ENCODE measurements around the gene ATP6V1G2.

The ATP6V1G2 gene

GRCh38 chr6:31546958-31547726, 734 bp upstream of the ATP6V1G2 start, which contains the start of gene NFKBIL1:
Gene NFKBIL1 (plus strand): TSS chr6:31547608. CDS start chr6:31547695, 87 bp downstream.
- TF ChIP-seq CTCF (conservative IDR thresholded peaks at IDR 0.05; ENCODE audit: control insufficient read depth, insufficient read depth, low read depth, low read length) = no peak
- peak within 1 kb of the TSS; percentile 41 for H3K4me3 ChIP-seq (ENCODE audit: control insufficient read depth, low read depth, low read length)
- DNase-seq (ENCODE audit: low read depth) = peak; percentile 98

GRCh38 chr6:31545291-31545690, 1.1 kb downstream of the ATP6V1G2 start:
- DNase-seq (ENCODE audit: low read depth) = no peak
- no peak for TF ChIP-seq CTCF (conservative IDR thresholded peaks at IDR 0.05; ENCODE audit: control insufficient read depth, insufficient read depth, low read depth, low read length)
- H3K4me3 ChIP-seq (ENCODE audit: control insufficient read depth, low read depth, low read length) = no peak overlapping the region

GRCh38 chr6:31544676-31545075, 1.7 kb downstream of the ATP6V1G2 start:
- no peak for TF ChIP-seq CTCF (conservative IDR thresholded peaks at IDR 0.05; ENCODE audit: control insufficient read depth, insufficient read depth, low read depth, low read length)
- no peak overlapping the region for H3K4me3 ChIP-seq (ENCODE audit: control insufficient read depth, low read depth, low read length)
- DNase-seq (ENCODE audit: low read depth) = no peak

GRCh38 chr6:31543639-31544038, 2.8 kb downstream of the ATP6V1G2 start:
- DNase-seq (ENCODE audit: low read depth) = no peak
- TF ChIP-seq CTCF (conservative IDR thresholded peaks at IDR 0.05; ENCODE audit: control insufficient read depth, insufficient read depth, low read depth, low read length) = no peak
- no peak overlapping the region for H3K4me3 ChIP-seq (ENCODE audit: control insufficient read depth, low read depth, low read length)

- peak within 1 kb of the TSS; percentile 100 for H3K4me3 ChIP-seq (ENCODE audit: control insufficient read depth, low read depth, low read length)
- peak; percentile 97 for DNase-seq (ENCODE audit: low read depth)
- no peak for TF ChIP-seq CTCF (conservative IDR thresholded peaks at IDR 0.05; ENCODE audit: control insufficient read depth, insufficient read depth, low read depth, low read length)
Observed at GRCh38 chr6:31541658-31542521, 4.5 kb downstream of the ATP6V1G2 start, which contains the start of gene DDX39B. Gene DDX39B (minus strand): TSS chr6:31542003. CDS start chr6:31540532, 1,471 bp downstream.

GRCh38 chr6:31541059-31541657, 5.2 kb downstream of the ATP6V1G2 start:
- TF ChIP-seq CTCF (conservative IDR thresholded peaks at IDR 0.05; ENCODE audit: control insufficient read depth, insufficient read depth, low read depth, low read length) = no peak
- peak; percentile 60 for DNase-seq (ENCODE audit: low read depth)
- peak overlapping the region; percentile 100 for H3K4me3 ChIP-seq (ENCODE audit: control insufficient read depth, low read depth, low read length)
